Endothelial cell of umbilical vein (primary cell): ENCODE results near the gene PLEKHF1. TPM values are rescaled to one million over a fixed set of nuclear protein-coding genes. Genes with fewer than 3 reads are reported as not detected.

Source experiments
- BruUV-seq: library from RNA; stranded (reverse); fragments of 400-500 nt; replicated peaks from 2 replicates; lab custom pipeline; 2021; lab: Mats Ljungman, UMichigan
- CTCF ChIA-PET: fragments of 300-600, 350-600 bp; sonication (Branson Sonifier 250); formaldehyde crosslinking; loops from one replicate; lab custom pipeline; 2021; ENCODE audit warnings: antibody characterized with exemption, inconsistent platforms; lab: Charles Lee
- POLR2A ChIA-PET: fragments of 300-600, 350-600 bp; sonication (Branson Sonifier 250); formaldehyde crosslinking; loops from one replicate; lab custom pipeline; 2021; ENCODE audit warnings: antibody characterized with exemption, inconsistent platforms; lab: Charles Lee
- DNase-seq: peaks from one replicate; pipeline ENCODE4 v3.0.0-alpha.2; 2011; ENCODE audit warnings: low read depth, low spot score
- FAIRE-seq: peaks from 2 replicates; lab custom pipeline; 2011; peaks lifted over from hg19 to GRCh38; lab: Jason Lieb, UNC
- H2AFZ ChIP-seq: 2 replicates; pipeline ENCODE4 v1.6.0; 2012; ENCODE audit warnings: low read depth, low read length, control low read depth, inconsistent platforms
- H3K27ac ChIP-seq: 2 replicates; pipeline ENCODE4 v1.5.1; 2011; ENCODE audit warnings: low read depth, mild to moderate bottlenecking, control low read depth, low read length, moderate library complexity; ENCODE audit not compliant: insufficient read depth
- H3K27me3 ChIP-seq, 2 experiments: 2 replicates each; pipeline versions ENCODE4 v1.6.0 to v1.6.1; 2011; ENCODE audit warnings: low read length in 2 of 2, mixed read lengths in 1 of 2; ENCODE audit not compliant: control insufficient read depth in 2 of 2, insufficient read depth in 2 of 2
- H3K36me3 ChIP-seq, 2 experiments: 2 replicates in 1 of 2; 3 replicates in 1 of 2; pipeline ENCODE4 v1.5.1; 2011; ENCODE audit warnings: low read length in 2 of 2, mild to moderate bottlenecking in 1 of 2, moderate library complexity in 1 of 2; ENCODE audit not compliant: control insufficient read depth in 2 of 2, insufficient read depth in 2 of 2; ENCODE audit errors: extremely low read depth in 1 of 2
- H3K4me1 ChIP-seq: 3 replicates; pipeline ENCODE4 v1.5.1; 2011; ENCODE audit warnings: mild to moderate bottlenecking, low read length; ENCODE audit not compliant: control insufficient read depth, insufficient read depth; ENCODE audit errors: extremely low read depth
- H3K4me2 ChIP-seq: 2 replicates; pipeline ENCODE4 v1.6.1; 2011; ENCODE audit warnings: low read length, control low read depth, mixed read lengths; ENCODE audit not compliant: insufficient read depth
- H3K4me3 ChIP-seq, 3 experiments: fragments of 200-600 bp in 1 of 3; sonication (generic), shearing (Covaris generic) in 1 of 3; replicated peaks in 1 of 3; 2 replicates each; pipeline ENCODE4 v1.5.1; 2011 to 2016; ENCODE audit warnings: control low read depth in 3 of 3, low read length in 3 of 3, mild to moderate bottlenecking in 2 of 3, inconsistent platforms in 1 of 3, low read depth in 1 of 3, moderate library complexity in 1 of 3; ENCODE audit not compliant: insufficient read depth in 1 of 3
- H3K79me2 ChIP-seq: 2 replicates; pipeline ENCODE4 v1.6.0; 2012; ENCODE audit warnings: low read length, inconsistent platforms; ENCODE audit not compliant: control insufficient read depth, insufficient read depth
- H3K9ac ChIP-seq: replicated peaks from 2 replicates; pipeline ENCODE3; 2011; ENCODE audit warnings: low read length, control low read depth; ENCODE audit not compliant: insufficient read depth; ENCODE audit errors: extremely low read depth
- H3K9me1 ChIP-seq: replicated peaks from 3 replicates; pipeline ENCODE4 v1.6.0; 2011; ENCODE audit warnings: mild to moderate bottlenecking, low read length; ENCODE audit not compliant: control insufficient read depth, insufficient read depth; ENCODE audit errors: extremely low read depth
- H3K9me3 ChIP-seq: replicated peaks from 2 replicates; pipeline ENCODE4 v1.5.1; 2012; ENCODE audit warnings: low read length, inconsistent platforms; ENCODE audit not compliant: control insufficient read depth, insufficient read depth
- H4K20me1 ChIP-seq: replicated peaks from 2 replicates; pipeline ENCODE3; 2011; ENCODE audit warnings: mild to moderate bottlenecking, low read length; ENCODE audit not compliant: control insufficient read depth, insufficient read depth; ENCODE audit errors: extremely low read depth
- CTCF ChIP-seq, 2 donors: IDR thresholded peaks; 1 replicate in 1 of 2; 2 replicates in 1 of 2; pipeline ENCODE4 v1.5.1; 2011; ENCODE audit warnings: low read length in 2 of 2, mild to moderate bottlenecking in 2 of 2, moderate library complexity in 2 of 2, control low read depth in 1 of 2, inconsistent platforms in 1 of 2, low read depth in 1 of 2; ENCODE audit not compliant: insufficient read depth in 1 of 2; ENCODE audit errors: extremely low read depth in 1 of 2
- EZH2 ChIP-seq: IDR thresholded peaks from 2 replicates; pipeline ENCODE4 v1.6.1; 2012; ENCODE audit warnings: borderline replicate concordance, low read depth, mild to moderate bottlenecking, moderate library complexity, low read length, inconsistent platforms; ENCODE audit not compliant: severe bottlenecking
- FOS ChIP-seq: IDR thresholded peaks from 2 replicates; pipeline ENCODE4 v1.6.1; 2011; ENCODE audit warnings: mild to moderate bottlenecking, low read length, moderate library complexity, borderline replicate concordance; ENCODE audit not compliant: insufficient read depth
- GATA2 ChIP-seq: IDR thresholded peaks from 2 replicates; pipeline ENCODE4 v1.7.0; 2011; ENCODE audit warnings: low read depth, mild to moderate bottlenecking, moderate library complexity, mixed read lengths, low read length; ENCODE audit not compliant: insufficient read length, insufficient read depth
- JUN ChIP-seq: IDR thresholded peaks from 2 replicates; pipeline ENCODE4 v1.6.1; 2011; ENCODE audit warnings: borderline replicate concordance, low read depth; ENCODE audit not compliant: insufficient read length, insufficient read depth
- MAX ChIP-seq: IDR thresholded peaks from 2 replicates; pipeline ENCODE4 v1.6.1; 2011; ENCODE audit not compliant: insufficient read depth, insufficient read length
- MYC ChIP-seq: IDR thresholded peaks from one replicate; pipeline ENCODE4 v1.6.1; 2011; ENCODE audit warnings: mild to moderate bottlenecking, low read depth, low read length
- POLR2A ChIP-seq: IDR thresholded peaks from 2 replicates; pipeline ENCODE4 v1.6.1; 2012; ENCODE audit warnings: low read depth, mild to moderate bottlenecking, control low read depth, low read length
- POLR2AphosphoS5 ChIP-seq: IDR thresholded peaks from 2 replicates; pipeline ENCODE4 v1.6.1; 2012; ENCODE audit warnings: low read depth, mild to moderate bottlenecking, control low read depth, low read length, moderate library complexity; ENCODE audit not compliant: insufficient read depth
- dilution Hi-C: fragments of 300-500 bp; cut with MboI; formaldehyde crosslinking; loops from one replicate; pipeline ENCODE4 v1.15.0; 2019; ENCODE audit warnings: low sequenced_read_pairs; ENCODE audit not compliant: extremely low pct_ligation_motif_present
- intact Hi-C: fragments of 100-400 bp; cut with micrococcal nuclease; formaldehyde crosslinking; loops from one replicate; pipeline ENCODE4 v1.10.0; 2022
- polyA plus RNA-seq, 4 experiments: library from polyadenylated mRNA; depleted of rRNA in 3 of 4; stranded (reverse) in 3 of 4; unstranded in 1 of 4; fragments of >200 nt; gene quantifications; 2 replicates each; pipeline versions ENCODE4 v1.2.1 to v1.2.3, GENCODE V29; 2011 to 2012; ENCODE audit warnings: missing spikeins in 1 of 4
- total RNA-seq: library from RNA; stranded (reverse); gene quantifications from 2 replicates; pipeline ENCODE4 v1.2.3, GENCODE V29; 2021

The PLEKHF1 gene
- total and polyA plus RNA-seq, 2 donors (not counting 3 experiments of a cell fraction or from before 2014, with no cell fraction given): 5.5 TPM

GRCh38 chr19:29618871-29619270 lies 46.4 kb upstream of the PLEKHF1 start:
- CTCF ChIA-PET: interaction anchor here (1.1 to 4.2 kb wide), 3 partner anchors 9 to 98 kb away, joined by 4 to 12 read pairs (median 9); partner anchors contain the start of gene POP4
- DNase-seq: no peak
- no peaks in the 10 kb centered on the region for H3K4me1 ChIP-seq
- POLR2A ChIA-PET: no interaction called here
- no peak for TF ChIP-seq FOS
- TF ChIP-seq POLR2AphosphoS5: no peak
- H3K27ac ChIP-seq: no peak overlapping the region
- no TSS peak for BruUV-seq
- dilution Hi-C loops (no loop called here), intact Hi-C loops (no loop called here)
- H3K9me3 ChIP-seq: no peaks in the 10 kb centered on the region
- H3K9me1 ChIP-seq: no peaks in the 10 kb centered on the region
- no peak overlapping the region for H3K4me2 ChIP-seq
- H2AFZ ChIP-seq: no peak overlapping the region
- H3K36me3 ChIP-seq: peaks cover 0 to 6% of the 10 kb centered on the region in 2 experiments
- FAIRE-seq: no peak
- H3K4me3 ChIP-seq: no peak overlapping the region
- no peaks in the 10 kb centered on the region for H3K79me2 ChIP-seq
- H4K20me1 ChIP-seq: no peaks in the 10 kb centered on the region
- H3K27me3 ChIP-seq: no peaks in the 10 kb centered on the region
- no peak overlapping the region for H3K9ac ChIP-seq

- Histone ChIP-seq H3K27ac (no peak overlapping the region), H3K27me3 (no peaks in the 10 kb centered on the region), H3K79me2 (no peaks in the 10 kb centered on the region), H3K9me3 (no peaks in the 10 kb centered on the region), H4K20me1 (no peaks in the 10 kb centered on the region), H3K9ac (no peak overlapping the region), H3K4me3 (no peak overlapping the region), H3K4me1 (no peaks in the 10 kb centered on the region), H3K4me2 (no peak overlapping the region), H3K36me3 (peaks cover 0 to 3% of the 10 kb centered on the region in 2 experiments), H2AFZ (no peak overlapping the region), H3K9me1 (no peaks in the 10 kb centered on the region)
- FAIRE-seq (no peak), DNase-seq (no peak)
- no TSS peak for BruUV-seq
- TF ChIP-seq FOS (no peak), GATA2 (no peak), EZH2 (no peak), JUN (no peak), MYC (no peak), POLR2A (no peak), CTCF (IDR thresholded peaks at IDR 0.05; ENCODE audit: extremely low read depth in 1 of 2, insufficient read depth in 1 of 2, low read depth in 1 of 2, low read length in 2 of 2) (no peak), MAX (no peak), POLR2AphosphoS5 (no peak)
- POLR2A ChIA-PET: no interaction called here
- dilution Hi-C loops: no loop called here
- CTCF ChIA-PET: no interaction called here
- intact Hi-C loops: no loop called here
Measured at GRCh38 chr19:29620931-29621351, 44.3 kb upstream of the PLEKHF1 start.
